GM18951 (cell line): ENCODE measurements around the gene ZFAND4.
"Not testable (repeated sequence)": the region's sequence is repeated elsewhere in the genome, so short reads cannot be mapped to it uniquely, and the experiment has no call there.

Experiments used
- POLR2A ChIP-seq: IDR thresholded peaks from 4 replicates; pipeline ENCODE4 v1.6.1; 2011; ENCODE audit warnings: mild to moderate bottlenecking; ENCODE audit not compliant: insufficient read length, insufficient read depth; ENCODE audit errors: extremely low read depth
- in situ Hi-C: fragments of 300-500 bp; cut with MboI; formaldehyde crosslinking; loops from one replicate; pipeline ENCODE4 v1.12.0; 2022; ENCODE audit warnings: low sequenced_read_pairs, mixed read lengths, inconsistent platforms; ENCODE audit not compliant: unreplicated experiment

The ZFAND4 gene

GRCh38 chr10:45672181-45673073 is at the start of gene ZFAND4:
ZFAND4 (minus strand) TSS chr10:45672772; CDS start chr10:45663725, 9,047 bp downstream.
- in situ Hi-C loops: loop anchor here (10.0 kb wide), 1 partner anchor 208 kb away; no protein-coding TSS in a partner anchor
- peak; percentile 75 for TF ChIP-seq POLR2A

GRCh38 chr10:45721503-45721902 is 48.9 kb upstream of the ZFAND4 start:
- in situ Hi-C loops: not testable (repeated sequence)

GRCh38 chr10:45717642-45718041 is 45.1 kb upstream of the ZFAND4 start:
- in situ Hi-C loops: not testable (repeated sequence)

GRCh38 chr10:45717053-45717452 is 44.5 kb upstream of the ZFAND4 start:
- in situ Hi-C loops: not testable (repeated sequence)

GRCh38 chr10:45711223-45711622 is 38.7 kb upstream of the ZFAND4 start:
- in situ Hi-C loops: not testable (repeated sequence)

- in situ Hi-C loops: not testable (repeated sequence)
Measured at GRCh38 chr10:45710200-45710796, 37.7 kb upstream of the ZFAND4 start.

GRCh38 chr10:45678467-45678866 is 5.9 kb upstream of the ZFAND4 start:
- in situ Hi-C loops: loop anchor here (10.0 kb wide), 1 partner anchor 214 kb away; no protein-coding TSS in a partner anchor

- in situ Hi-C loops: loop anchor here (10.0 kb wide), 1 partner anchor 211 kb away; no protein-coding TSS in a partner anchor
- TF ChIP-seq POLR2A: no peak
Measured at GRCh38 chr10:45675388-45675787, 2.8 kb upstream of the ZFAND4 start.

GRCh38 chr10:45673074-45673648 is 589 bp upstream of the ZFAND4 start:
- TF ChIP-seq POLR2A: no peak
- in situ Hi-C loops: loop anchor here (10.0 kb wide), 1 partner anchor 208 kb away; no protein-coding TSS in a partner anchor

- in situ Hi-C loops: loop anchor here (10.0 kb wide), 1 partner anchor 206 kb away; no protein-coding TSS in a partner anchor
Measured at GRCh38 chr10:45671300-45671699, 1.3 kb downstream of the ZFAND4 start.

- in situ Hi-C loops: loop anchor here (10.0 kb wide), 1 partner anchor 205 kb away; no protein-coding TSS in a partner anchor
Measured at GRCh38 chr10:45669897-45670296, 2.7 kb downstream of the ZFAND4 start.

GRCh38 chr10:45660876-45661411 is 11.6 kb downstream of the ZFAND4 start:
- no peak for TF ChIP-seq POLR2A
- in situ Hi-C loops: no loop called here

GRCh38 chr10:45657033-45657926 is 15.3 kb downstream of the ZFAND4 start:
- TF ChIP-seq POLR2A: no peak
- in situ Hi-C loops: no loop called here
